SK-N-SH treated with all-trans-retinoic acid at 6 μM for 48 hours (cell line): ENCODE measurements around the gene JOSD1.

Source experiments
- ESRRG ChIP-seq: fragments of 250-450 bp; sonication (Bioruptor Pico); IDR thresholded peaks from 2 replicates; pipeline ENCODE4 v1.6.1; 2021; ENCODE audit warnings: mild to moderate bottlenecking
- GLIS3 ChIP-seq: fragments of 250-450 bp; sonication (Bioruptor Pico); IDR thresholded peaks from 2 replicates; pipeline ENCODE4 v1.5.0; 2020; ENCODE audit warnings: mild to moderate bottlenecking, moderate library complexity
- ISL1 ChIP-seq: fragments of 250-450 bp; sonication (Bioruptor Pico); IDR thresholded peaks from 2 replicates; pipeline ENCODE4 v2.1.2; 2022; ENCODE audit warnings: mild to moderate bottlenecking, moderate library complexity
- PATZ1 ChIP-seq: fragments of 250-450 bp; sonication (Bioruptor Pico); IDR thresholded peaks from 2 replicates; pipeline ENCODE4 v1.8.0; 2020; ENCODE audit warnings: mild to moderate bottlenecking, moderate library complexity, borderline replicate concordance
- SNAI2 ChIP-seq: fragments of 250-450 bp; sonication (Bioruptor Pico); IDR thresholded peaks from 2 replicates; pipeline ENCODE4 v1.5.0; 2020; ENCODE audit warnings: mild to moderate bottlenecking, moderate library complexity
- TCF4 ChIP-seq: fragments of 250-450 bp; sonication (Bioruptor Pico); IDR thresholded peaks from 2 replicates; pipeline ENCODE4 v1.8.0; 2021; ENCODE audit warnings: mild to moderate bottlenecking, moderate library complexity, borderline replicate concordance
- ZFP30 ChIP-seq: fragments of 450-650 bp; formaldehyde crosslinking; IDR thresholded peaks from 2 replicates; pipeline ENCODE4 v1.5.0; 2022; ENCODE audit warnings: mild to moderate bottlenecking, moderate library complexity
- ZNF565 ChIP-seq: fragments of 450-650 bp; formaldehyde crosslinking; conservative IDR thresholded peaks from 2 replicates; pipeline ENCODE4 v1.5.0; 2020; ENCODE audit warnings: low read depth, mild to moderate bottlenecking, moderate library complexity

DNA sequence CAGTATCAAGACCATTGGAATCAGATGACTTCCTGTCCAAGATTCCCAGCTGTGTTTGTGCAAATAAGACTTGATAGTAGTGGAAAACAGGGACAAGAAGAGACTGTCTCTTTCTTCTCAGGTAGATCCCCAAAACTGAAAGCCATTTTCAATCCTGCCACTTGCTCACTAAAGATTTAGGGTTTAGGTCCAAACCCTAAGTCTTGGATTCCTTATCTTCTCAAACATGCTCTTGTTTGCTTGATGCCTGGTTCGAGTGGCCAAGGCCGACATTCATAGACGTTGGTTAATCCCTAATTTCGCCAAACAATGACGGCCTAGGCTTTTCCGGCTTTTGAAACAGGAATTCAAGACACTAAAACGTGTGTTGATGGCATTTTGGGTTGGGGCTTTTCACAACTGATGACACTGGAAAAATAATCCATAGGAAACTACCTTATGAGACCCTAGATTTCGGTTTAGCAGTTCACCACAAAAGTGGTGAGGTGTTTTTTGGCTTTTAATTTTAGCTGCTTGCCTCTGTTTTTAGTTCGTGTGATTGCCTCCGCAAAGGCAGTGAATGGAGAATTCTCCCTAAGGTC is 4.0 kb upstream of the JOSD1 start:
- TF ChIP-seq ZNF565 (CRISPR knock-in tag) (no peak), ZFP30 (CRISPR knock-in tag) (no peak), ESRRG (CRISPR knock-in tag) (no peak), GLIS3 (CRISPR knock-in tag) (no peak), TCF4 (CRISPR knock-in tag) (no peak), ISL1 (CRISPR knock-in tag) (no peak), SNAI2 (no peak), PATZ1 (CRISPR knock-in tag) (no peak)
